Activated CD4-positive, alpha-beta T cell treated with anti-CD3 and anti-CD28 coated beads for 24 hours (primary cell): Measurements from ENCODE around the gene CHST9.
"Not testable (repeated sequence)": the region's sequence is repeated elsewhere in the genome, so short reads cannot be mapped to it uniquely, and the experiment has no call there.

ENCODE experiments used
- DNase-seq, 2 donors: peaks; one replicate each; pipeline ENCODE4 v3.0.0-alpha.2; 2020; ENCODE audit warnings: low read depth in 2 of 2

CHST9 gene

DNA sequence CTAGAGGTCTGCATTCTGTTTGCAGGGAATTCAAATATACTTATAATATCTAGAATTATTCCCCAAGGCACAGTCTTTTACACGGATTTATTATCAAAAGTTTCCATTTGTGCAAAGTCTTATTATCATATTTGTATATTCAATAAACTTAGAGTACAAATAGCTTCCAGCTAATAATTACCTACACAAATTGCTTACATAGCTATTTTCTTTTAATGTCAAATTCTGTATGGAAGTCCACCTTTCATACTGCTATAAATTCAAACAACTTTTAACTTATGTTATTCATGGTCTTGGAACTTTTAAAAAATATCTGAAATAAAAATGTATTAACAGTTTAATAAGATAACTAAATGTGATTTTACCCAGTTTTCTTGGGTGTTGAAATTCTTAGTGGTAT, 13.1 kb downstream of the CHST9 start:
- no peak for DNase-seq

DNA sequence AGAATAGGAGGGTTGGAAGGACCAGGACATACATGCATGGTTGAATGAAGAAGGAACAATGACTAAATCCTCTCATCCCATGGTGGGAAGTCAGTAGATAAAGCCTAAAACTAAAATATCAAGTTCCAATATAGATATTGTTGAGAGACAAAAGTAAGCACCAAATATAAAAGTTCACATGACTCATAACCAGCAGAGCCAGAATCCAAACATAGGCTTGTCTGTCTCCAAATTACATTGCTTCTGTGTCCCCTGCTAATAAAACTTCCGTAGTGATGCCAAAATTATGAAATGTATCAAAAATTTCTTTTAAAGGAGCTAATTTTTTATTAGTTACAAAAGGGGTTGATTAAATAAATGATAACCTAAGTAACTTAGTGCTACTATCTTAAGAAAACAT, 19.7 kb downstream of the CHST9 start:
- DNase-seq, result no peak

GRCh38 chr18:27164905-27165304, 20.2 kb downstream of the CHST9 start:
- no peak for DNase-seq

DNA sequence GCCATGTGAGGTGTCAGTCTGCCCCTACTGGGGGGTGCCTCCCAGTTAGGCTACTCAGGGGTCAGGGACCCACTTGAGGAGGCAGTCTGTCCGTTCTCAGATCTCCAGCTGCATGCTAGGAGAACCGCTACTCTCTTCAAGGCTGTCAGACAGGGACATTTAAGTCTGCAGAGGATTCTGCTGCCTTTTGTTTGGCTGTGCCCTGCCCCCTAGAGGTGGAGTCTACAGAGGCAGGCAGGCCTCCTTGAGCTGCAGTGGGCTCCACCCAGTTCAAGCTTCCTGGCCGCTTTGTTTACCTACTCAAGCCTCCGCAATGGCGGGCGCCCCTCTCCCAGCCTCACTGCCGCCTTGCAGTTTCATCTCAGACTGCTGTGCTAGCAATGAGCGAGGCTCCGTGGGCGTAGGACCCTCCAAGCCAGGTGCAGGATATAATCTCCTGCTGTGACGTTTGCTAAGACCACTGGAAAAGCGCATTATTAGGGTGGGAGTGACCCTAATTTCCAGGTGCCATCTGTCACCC, 21.9 kb downstream of the CHST9 start:
- DNase-seq, result not testable (repeated sequence)

GRCh38 chr18:27149240-27149639, 35.9 kb downstream of the CHST9 start:
- not testable (repeated sequence) for DNase-seq

- DNase-seq, result no peak
These were observed 40.4 kb downstream of the CHST9 start for GRCh38 chr18:27144672-27145071.

GRCh38 chr18:27143580-27144287, 41.4 kb downstream of the CHST9 start:
- DNase-seq, result no peak

GRCh38 chr18:27142891-27143290, 42.2 kb downstream of the CHST9 start:
- DNase-seq, result no peak

DNA sequence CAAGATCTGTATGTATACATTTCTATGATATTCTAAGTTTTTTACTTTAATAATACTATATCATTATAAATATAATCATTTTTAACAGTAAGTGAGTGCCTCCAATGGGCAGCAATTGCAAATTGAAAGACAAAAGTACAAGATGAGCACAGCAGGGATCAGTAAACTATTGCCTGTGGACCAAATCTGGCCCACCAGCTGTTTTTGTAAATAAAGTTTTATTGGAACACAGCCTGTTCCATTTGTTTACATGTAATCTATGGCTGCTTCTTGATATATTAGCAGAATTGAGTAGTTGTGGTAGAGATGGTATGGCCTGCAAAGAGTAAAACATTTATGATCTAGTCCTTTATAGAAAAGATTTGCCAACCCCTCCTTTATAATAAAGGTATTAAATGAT, 43.2 kb downstream of the CHST9 start:
- no peak for DNase-seq

DNA sequence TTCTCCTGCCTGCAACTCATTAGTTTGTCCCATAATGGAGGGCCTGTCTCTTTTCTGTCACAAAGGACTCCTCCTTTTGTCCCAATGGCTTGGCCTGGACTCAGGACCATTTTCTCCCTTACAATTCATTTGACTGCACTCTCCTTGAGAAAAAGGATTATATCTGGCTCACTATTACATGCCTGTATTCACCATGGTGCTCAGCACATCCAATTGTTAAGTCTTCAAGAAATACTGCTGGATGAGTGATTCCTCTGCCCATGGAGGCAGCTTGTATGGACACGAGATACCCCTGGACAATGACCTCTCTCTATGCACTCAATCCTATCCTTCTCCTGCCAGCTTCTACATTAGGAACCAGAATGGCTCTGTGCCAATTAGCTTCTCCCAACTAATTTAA, 47.0 kb downstream of the CHST9 start:
- no peak for DNase-seq

- no peak for DNase-seq
These were observed 48.9 kb downstream of the CHST9 start for GRCh38 chr18:27136208-27136535.

DNA sequence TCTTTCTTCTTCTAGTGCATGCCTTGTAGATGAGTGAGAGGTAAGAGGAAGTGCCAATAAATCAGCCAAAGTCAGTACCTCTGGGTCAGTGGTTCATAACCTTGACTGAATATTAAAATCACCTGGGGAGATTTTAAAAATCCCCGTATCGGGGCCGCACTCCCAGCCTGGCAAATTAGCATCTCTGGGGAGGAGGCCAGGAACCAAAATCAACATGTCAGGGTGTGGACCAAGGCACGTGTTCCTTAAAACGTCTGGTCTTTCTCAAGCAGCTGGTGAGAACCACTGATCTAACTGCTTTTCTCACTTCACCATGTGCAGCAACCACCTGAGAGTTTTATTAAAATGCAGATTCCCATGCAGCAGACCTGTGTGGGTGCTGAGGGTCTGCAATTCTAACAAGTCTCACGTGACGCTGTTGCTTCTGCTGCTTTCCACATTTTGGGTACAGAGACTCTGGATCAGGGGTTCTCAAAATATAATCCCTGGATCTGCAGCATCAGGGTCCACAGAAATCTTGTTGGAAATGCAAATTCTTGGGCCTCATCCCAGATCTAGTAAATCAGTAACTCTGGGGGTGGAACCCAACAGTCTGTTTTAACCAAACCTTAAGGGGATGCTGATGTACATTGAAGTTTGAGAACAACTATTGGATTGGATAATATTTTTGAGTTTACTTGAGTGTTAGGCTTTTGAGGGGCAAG, 49.5 kb downstream of the CHST9 start:
- DNase-seq, result no peak

- DNase-seq, result no peak
These were observed 55.0 kb downstream of the CHST9 start for GRCh38 chr18:27130065-27130630.

GRCh38 chr18:27124196-27124595, 60.9 kb downstream of the CHST9 start:
- DNase-seq, result no peak

- DNase-seq, result no peak
These were observed 64.0 kb downstream of the CHST9 start for GRCh38 chr18:27121108-27121507.

GRCh38 chr18:27120246-27120645, 64.9 kb downstream of the CHST9 start:
- no peak for DNase-seq

DNA sequence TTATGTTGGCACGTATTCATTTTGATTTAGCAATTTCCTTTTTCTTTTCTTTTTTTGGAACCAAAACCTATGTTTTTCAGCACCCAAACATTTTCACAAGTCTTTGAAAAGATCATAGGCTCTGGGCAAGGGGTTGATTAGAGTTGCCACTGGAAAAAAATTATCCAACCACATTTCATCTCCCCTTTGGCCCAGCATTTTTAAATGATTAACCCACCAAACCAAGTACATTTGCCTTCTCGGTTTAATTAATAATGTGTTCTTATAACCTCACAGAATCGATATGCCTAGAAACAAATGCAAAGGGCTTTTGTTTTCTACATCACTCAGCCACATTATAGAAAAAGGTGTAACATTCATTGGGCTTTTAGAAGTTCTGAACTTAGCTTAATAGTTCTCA, 66.1 kb downstream of the CHST9 start:
- no peak for DNase-seq

DNA sequence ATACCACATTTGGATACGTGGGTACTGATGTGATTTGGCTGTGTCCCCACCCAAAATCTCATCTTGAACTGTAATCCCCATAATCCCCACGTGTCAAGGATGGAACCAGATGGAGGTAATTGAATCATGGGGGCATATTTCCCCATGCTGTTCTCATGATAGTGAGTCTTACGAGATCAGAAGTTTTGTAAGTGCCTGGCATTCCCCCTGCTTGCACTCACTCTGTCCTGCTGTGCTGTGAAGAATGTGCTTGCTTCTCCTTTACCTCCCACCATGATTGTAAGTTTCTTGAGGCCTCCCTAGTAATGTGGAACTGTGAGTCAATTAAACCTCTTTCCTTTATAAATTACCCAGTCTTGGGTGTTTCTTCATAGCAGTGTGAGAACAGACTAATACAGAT, 70.3 kb downstream of the CHST9 start:
- no peak for DNase-seq

DNA sequence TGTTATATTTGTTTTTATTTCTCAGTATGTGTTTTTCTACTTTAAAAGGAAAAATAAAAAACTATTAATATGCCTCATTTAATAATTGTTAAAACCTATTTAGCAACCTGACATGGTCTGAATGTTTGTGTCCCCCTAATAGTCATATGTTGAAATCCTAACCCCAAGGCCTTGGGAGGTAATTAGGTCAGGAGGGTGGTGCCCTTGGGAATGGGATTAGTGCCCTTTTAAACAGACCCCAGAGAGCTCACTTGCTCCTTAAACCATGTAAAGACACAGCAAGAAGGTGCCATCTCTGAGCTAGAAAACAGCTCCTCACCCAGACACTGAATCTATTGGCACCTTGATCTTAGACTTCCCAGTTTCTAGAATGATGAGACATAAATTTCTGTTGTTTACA, 71.8 kb downstream of the CHST9 start:
- DNase-seq, result no peak

DNA sequence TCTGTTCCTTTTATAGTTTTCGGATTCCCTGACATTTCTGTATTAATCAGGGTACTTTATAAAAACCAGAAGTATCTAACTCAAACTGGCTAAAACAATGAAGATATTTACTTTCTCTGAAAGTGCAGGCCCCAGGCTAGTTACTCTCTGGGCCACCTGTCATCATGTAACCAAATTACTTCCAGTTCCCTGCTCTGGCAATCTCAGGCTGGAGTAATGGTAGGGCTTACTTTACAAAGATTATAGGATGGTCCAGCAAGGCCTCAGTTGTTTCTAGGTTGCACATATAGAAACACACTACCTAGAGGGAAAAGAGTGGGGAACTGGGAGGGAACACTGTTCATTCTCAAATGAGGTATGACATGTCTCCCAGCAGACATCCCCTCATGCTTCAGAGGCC, 74.8 kb downstream of the CHST9 start:
- DNase-seq, result no peak

DNA sequence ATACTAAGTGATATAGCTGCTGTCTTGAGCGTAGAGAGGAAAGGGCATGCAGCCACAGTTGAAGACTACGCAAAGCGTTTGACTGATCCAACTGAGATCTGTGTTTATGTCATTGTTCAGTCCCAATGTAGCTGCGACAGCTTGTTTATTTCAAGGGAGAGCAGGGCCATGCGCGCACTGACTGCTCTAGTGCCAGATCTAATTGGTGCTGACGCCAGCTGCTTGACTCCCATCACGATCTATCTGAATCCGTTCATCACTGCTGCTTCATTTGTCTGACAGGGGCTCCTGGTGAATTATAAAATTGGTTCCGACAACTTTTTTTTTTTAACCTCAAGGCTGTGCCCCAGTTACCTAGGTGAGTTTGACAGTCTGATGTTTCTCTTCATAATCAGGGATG, 75.7 kb downstream of the CHST9 start:
- no peak for DNase-seq

- DNase-seq, result no peak
These were observed 76.3 kb downstream of the CHST9 start for GRCh38 chr18:27108842-27109241.

- no peak for DNase-seq
These were observed 80.4 kb downstream of the CHST9 start for GRCh38 chr18:27104743-27105142.
